ENCODE data around the gene CNTFR. TPM values are rescaled to one million over a fixed set of nuclear protein-coding genes. Genes with fewer than 3 reads are reported as not detected.

CNTFR gene
- total RNA-seq, 2 experiments from 2014 or later = not detected

- ATAC-seq (no peak), DNase-seq (no peak)
- H3K9me3 Mint-ChIP-seq (ENCODE audit: low read depth) = no peaks in the 10 kb centered on the region
- no peak overlapping the region for H3K27ac Mint-ChIP-seq
- ChIA-PET CTCF (interaction anchor here (0.6 kb wide), 2 partner anchors 66 to 69 kb away, joined by 3 read pairs; no protein-coding TSS in a partner anchor), POLR2A (no interaction called here)
- no peaks in the 10 kb centered on the region for H3K4me1 Mint-ChIP-seq
- H3K27me3 Mint-ChIP-seq = peaks cover 19% of the 10 kb centered on the region
- intact Hi-C loops (cut with DNase I, micrococcal nuclease) = no loop called here
- H3K36me3 Mint-ChIP-seq (ENCODE audit: low read depth) = no peaks in the 10 kb centered on the region
- H3K4me3 Mint-ChIP-seq = no peak overlapping the region
These were observed 21.4 kb downstream of the CNTFR start for GRCh38 chr9:34568133-34568532.

GRCh38 chr9:34566972-34567371 is 22.6 kb downstream of the CNTFR start:
- H3K27me3 Mint-ChIP-seq = peaks cover 19% of the 10 kb centered on the region
- POLR2A ChIA-PET = interaction anchor here (0.7 kb wide), 1 partner anchor 9 kb away, joined by 3 read pairs; no protein-coding TSS in a partner anchor

GRCh38 chr9:34566322-34566721 is 23.2 kb downstream of the CNTFR start:
- POLR2A ChIA-PET = no interaction called here
- Mint-ChIP-seq H3K9me3 (ENCODE audit: low read depth) (no peaks in the 10 kb centered on the region), H3K4me1 (no peaks in the 10 kb centered on the region), H3K4me3 (no peak overlapping the region), H3K36me3 (ENCODE audit: low read depth) (no peaks in the 10 kb centered on the region), H3K27me3 (peaks cover 19% of the 10 kb centered on the region), H3K27ac (no peak overlapping the region)
- intact Hi-C loops (cut with DNase I, micrococcal nuclease) = no loop called here
- ATAC-seq = no peak
- no peak for DNase-seq
- CTCF ChIA-PET = interaction anchor here (1.7 kb wide), 1 partner anchor 25 kb away, joined by 4 read pairs; no protein-coding TSS in a partner anchor

More at GRCh38 chr9:34566972-34567371, 22.6 kb downstream of the CNTFR start:
- CTCF ChIA-PET = interaction anchor here (1.7 kb wide), 1 partner anchor 24 kb away, joined by 4 read pairs; no protein-coding TSS in a partner anchor
- no peak overlapping the region for H3K4me3 Mint-ChIP-seq
- H3K36me3 Mint-ChIP-seq (ENCODE audit: low read depth) = no peaks in the 10 kb centered on the region
- DNase-seq (no peak), ATAC-seq (no peak)
- H3K4me1 Mint-ChIP-seq = no peaks in the 10 kb centered on the region
- intact Hi-C loops (cut with DNase I, micrococcal nuclease) = no loop called here
- H3K9me3 Mint-ChIP-seq (ENCODE audit: low read depth) = no peaks in the 10 kb centered on the region
- no peak overlapping the region for H3K27ac Mint-ChIP-seq

- POLR2A ChIA-PET = no interaction called here
These were observed 23.7 kb downstream of the CNTFR start for GRCh38 chr9:34565856-34566255.

GRCh38 chr9:34564617-34565016 is 24.9 kb downstream of the CNTFR start:
- ATAC-seq = no peak
- no peak for DNase-seq
- POLR2A ChIA-PET = no interaction called here
- intact Hi-C loops (cut with DNase I, micrococcal nuclease) = no loop called here
- Mint-ChIP-seq H3K4me3 (no peak overlapping the region), H3K36me3 (ENCODE audit: low read depth) (no peaks in the 10 kb centered on the region), H3K27me3 (peaks cover 22% of the 10 kb centered on the region), H3K4me1 (no peaks in the 10 kb centered on the region), H3K9me3 (ENCODE audit: low read depth) (no peaks in the 10 kb centered on the region), H3K27ac (no peak overlapping the region)
- CTCF ChIA-PET = interaction anchor here (4.1 kb wide), 1 partner anchor 27 kb away, joined by 22 read pairs; no protein-coding TSS in a partner anchor

More at GRCh38 chr9:34565856-34566255, 23.7 kb downstream of the CNTFR start:
- intact Hi-C loops (cut with DNase I, micrococcal nuclease) = no loop called here
- CTCF ChIA-PET = interaction anchor here (1.7 kb wide), 1 partner anchor 26 kb away, joined by 4 read pairs; no protein-coding TSS in a partner anchor
- peaks cover 19% of the 10 kb centered on the region for H3K27me3 Mint-ChIP-seq
- no peaks in the 10 kb centered on the region for H3K36me3 Mint-ChIP-seq (ENCODE audit: low read depth)
- H3K9me3 Mint-ChIP-seq (ENCODE audit: low read depth) = no peaks in the 10 kb centered on the region
- DNase-seq = no peak
- no peak overlapping the region for H3K4me3 Mint-ChIP-seq
- no peaks in the 10 kb centered on the region for H3K4me1 Mint-ChIP-seq
- ATAC-seq = no peak
- no peak overlapping the region for H3K27ac Mint-ChIP-seq

GRCh38 chr9:34563262-34563661 is 26.3 kb downstream of the CNTFR start:
- Mint-ChIP-seq H3K27ac (no peak overlapping the region), H3K4me1 (no peaks in the 10 kb centered on the region), H3K27me3 (peaks cover 23% of the 10 kb centered on the region), H3K4me3 (no peak overlapping the region), H3K9me3 (ENCODE audit: low read depth) (no peaks in the 10 kb centered on the region), H3K36me3 (ENCODE audit: low read depth) (no peaks in the 10 kb centered on the region)
- ChIA-PET POLR2A (no interaction called here), CTCF (interaction anchor here (0.7 to 4.1 kb wide), 11 partner anchors 14 to 160 kb away, joined by 3 to 22 read pairs (median 5); partner anchors contain the start of gene SIGMAR1)
- DNase-seq (no peak), ATAC-seq (no peak)
- intact Hi-C loops (cut with DNase I, micrococcal nuclease) = no loop called here

- no peaks in the 10 kb centered on the region for H3K4me1 Mint-ChIP-seq
- peaks cover 25% of the 10 kb centered on the region for H3K27me3 Mint-ChIP-seq
- DNase-seq (peak; percentile 69), ATAC-seq (no peak)
- no peaks in the 10 kb centered on the region for H3K36me3 Mint-ChIP-seq (ENCODE audit: low read depth)
- intact Hi-C loops (cut with DNase I, micrococcal nuclease) = loop anchor here (1.0 kb wide), 1 partner anchor 29 kb away; no protein-coding TSS in a partner anchor
- CTCF ChIA-PET = interaction anchor here (0.7 to 4.1 kb wide), 10 partner anchors 12 to 157 kb away, joined by 3 to 22 read pairs (median 5); partner anchors contain the start of gene SIGMAR1
- no peak overlapping the region for H3K4me3 Mint-ChIP-seq
- no peak overlapping the region for H3K27ac Mint-ChIP-seq
- POLR2A ChIA-PET = no interaction called here
- no peaks in the 10 kb centered on the region for H3K9me3 Mint-ChIP-seq (ENCODE audit: low read depth)
These were observed 27.3 kb downstream of the CNTFR start for GRCh38 chr9:34562135-34562745.

GRCh38 chr9:34560599-34561214 is 28.8 kb downstream of the CNTFR start:
- H3K36me3 Mint-ChIP-seq (ENCODE audit: low read depth) = no peaks in the 10 kb centered on the region
- no peak for ATAC-seq
- no peaks in the 10 kb centered on the region for H3K9me3 Mint-ChIP-seq (ENCODE audit: low read depth)
- intact Hi-C loops (cut with DNase I, micrococcal nuclease) = no loop called here
- no peak overlapping the region for H3K4me3 Mint-ChIP-seq
- CTCF ChIA-PET = interaction anchor here (2.1 to 4.1 kb wide), 2 partner anchors 31 to 73 kb away, joined by 13 to 22 read pairs; no protein-coding TSS in a partner anchor
- no peak overlapping the region for H3K27ac Mint-ChIP-seq
- DNase-seq = no peak
- no peaks in the 10 kb centered on the region for H3K4me1 Mint-ChIP-seq
- peaks cover 22% of the 10 kb centered on the region for H3K27me3 Mint-ChIP-seq
- POLR2A ChIA-PET = no interaction called here

- peaks cover 22% of the 10 kb centered on the region for H3K27me3 Mint-ChIP-seq
- ChIA-PET POLR2A (no interaction called here), CTCF (interaction anchor here (0.5 kb wide), 1 partner anchor 154 kb away, joined by 3 read pairs; no protein-coding TSS in a partner anchor)
- ATAC-seq = peak; percentile 51
- no peaks in the 10 kb centered on the region for H3K9me3 Mint-ChIP-seq (ENCODE audit: low read depth)
- H3K27ac Mint-ChIP-seq = no peak overlapping the region
- intact Hi-C loops (cut with DNase I, micrococcal nuclease) = no loop called here
- no peaks in the 10 kb centered on the region for H3K4me1 Mint-ChIP-seq
- H3K36me3 Mint-ChIP-seq (ENCODE audit: low read depth) = no peaks in the 10 kb centered on the region
- DNase-seq = no peak
- H3K4me3 Mint-ChIP-seq = no peak overlapping the region
These were observed 29.7 kb downstream of the CNTFR start for GRCh38 chr9:34559624-34560455.

- Mint-ChIP-seq H3K27ac (no peak overlapping the region), H3K4me1 (no peaks in the 10 kb centered on the region), H3K4me3 (no peak overlapping the region), H3K9me3 (ENCODE audit: low read depth) (no peaks in the 10 kb centered on the region), H3K27me3 (peaks cover 22% of the 10 kb centered on the region), H3K36me3 (ENCODE audit: low read depth) (no peaks in the 10 kb centered on the region)
- DNase-seq = no peak
- POLR2A ChIA-PET = no interaction called here
- intact Hi-C loops (cut with DNase I, micrococcal nuclease) = no loop called here
- CTCF ChIA-PET = interaction anchor here (0.7 to 1.0 kb wide), 2 partner anchors 46 to 155 kb away, joined by 3 read pairs; no protein-coding TSS in a partner anchor
- ATAC-seq = no peak
These were observed 30.5 kb downstream of the CNTFR start for GRCh38 chr9:34558919-34559623.

GRCh38 chr9:34558364-34558763 is 31.2 kb downstream of the CNTFR start:
- intact Hi-C loops (cut with DNase I, micrococcal nuclease) = no loop called here
- POLR2A ChIA-PET = no interaction called here
- CTCF ChIA-PET = interaction anchor here (0.7 to 1.0 kb wide), 2 partner anchors 47 to 154 kb away, joined by 3 read pairs; no protein-coding TSS in a partner anchor
- Mint-ChIP-seq H3K4me3 (no peak overlapping the region), H3K36me3 (ENCODE audit: low read depth) (no peaks in the 10 kb centered on the region), H3K9me3 (ENCODE audit: low read depth) (no peaks in the 10 kb centered on the region), H3K27ac (no peak overlapping the region), H3K4me1 (no peaks in the 10 kb centered on the region), H3K27me3 (peaks cover 17% of the 10 kb centered on the region)
- ATAC-seq (no peak), DNase-seq (no peak)

All from activated CD4-positive, alpha-beta T cell treated with anti-CD3 and anti-CD28 coated beads for 36 hours (primary cell).